HEK293 (cell line): ENCODE data around the gene CC2D1A.

Source experiments
- CTCF ChIA-PET: fragments of 350-600 bp; formaldehyde crosslinking; extraction: SDS; loops from one replicate; lab custom pipeline; 2021; ENCODE audit warnings: antibody characterized with exemption; lab: Yijun Ruan, JAX
- POLR2A ChIA-PET: fragments of 300-600 bp; formaldehyde crosslinking; extraction: SDS; loops from one replicate; lab custom pipeline; 2020; ENCODE audit warnings: antibody characterized with exemption, inconsistent platforms; lab: Yijun Ruan, JAX
- H3K27ac ChIP-seq: fragments of 200-500 bp; sonication (Bioruptor generic); 2 replicates; pipeline ENCODE4 v1.5.1; 2014; ENCODE audit warnings: low read depth, low read length, control low read depth, inconsistent platforms; ENCODE audit errors: extremely low read depth
- H3K36me3 ChIP-seq, 2 experiments: fragments of 200-500 bp in 1 of 2; sonication (Bioruptor generic) in 1 of 2; 1 replicate in 1 of 2; 2 replicates in 1 of 2; pipeline ENCODE4 v1.5.1; 2014 to 2017; ENCODE audit warnings: inconsistent platforms in 2 of 2, low read length in 2 of 2; ENCODE audit not compliant: control insufficient read depth in 2 of 2, insufficient read depth in 1 of 2
- H3K4me1 ChIP-seq: fragments of 200-500 bp; sonication (Bioruptor generic); 2 replicates; pipeline ENCODE4 v1.5.1; 2014; ENCODE audit warnings: mild to moderate bottlenecking, low read length, inconsistent platforms; ENCODE audit not compliant: control insufficient read depth, insufficient read depth
- H3K4me3 ChIP-seq: 2 replicates; pipeline ENCODE4 v1.5.1; 2011; ENCODE audit warnings: low read depth, mild to moderate bottlenecking, control low read depth, low read length, moderate library complexity
- H3K9me3 ChIP-seq: fragments of 200-500 bp; sonication (Bioruptor generic); 2 replicates; pipeline ENCODE4 v1.5.1; 2014; ENCODE audit warnings: low read depth, low read length, inconsistent platforms; ENCODE audit not compliant: control insufficient read depth, insufficient read depth
- IKZF3 ChIP-seq: fragments of 450-650 bp; IDR thresholded peaks from 2 replicates; pipeline ENCODE4 v1.5.0; 2018; ENCODE audit warnings: missing biosample characterization, mild to moderate bottlenecking, missing genetic modification characterization, moderate library complexity
- KLF7 ChIP-seq: fragments of 450-650 bp; formaldehyde crosslinking; IDR thresholded peaks from 2 replicates; pipeline ENCODE4 v1.5.1; 2016; ENCODE audit warnings: missing biosample characterization, missing genetic modification characterization, borderline replicate concordance
- OVOL3 ChIP-seq: fragments of 450-650 bp; formaldehyde crosslinking; IDR thresholded peaks from 2 replicates; pipeline ENCODE4 v1.5.1; 2016; ENCODE audit warnings: missing biosample characterization, missing genetic modification characterization
- SCRT2 ChIP-seq: fragments of 450-650 bp; formaldehyde crosslinking; IDR thresholded peaks from 2 replicates; pipeline ENCODE4 v1.5.1; 2016; ENCODE audit warnings: missing biosample characterization, missing genetic modification characterization
- SP7 ChIP-seq: fragments of 450-650 bp; formaldehyde crosslinking; IDR thresholded peaks from 2 replicates; pipeline ENCODE4 v1.5.1; 2016; ENCODE audit warnings: missing biosample characterization, missing genetic modification characterization
- TRIM28 ChIP-seq: IDR thresholded peaks from 2 replicates; pipeline ENCODE4 v1.6.1; 2011; ENCODE audit warnings: low read length, control low read depth, borderline replicate concordance
- ZBTB21 ChIP-seq: fragments of 450-650 bp; formaldehyde crosslinking; IDR thresholded peaks from 2 replicates; pipeline ENCODE4 v1.5.1; 2017; ENCODE audit warnings: missing biosample characterization, missing genetic modification characterization
- ZNF169 ChIP-seq: fragments of 450-650 bp; formaldehyde crosslinking; IDR thresholded peaks from 2 replicates; pipeline ENCODE4 v1.5.1; 2016; ENCODE audit warnings: missing biosample characterization, missing genetic modification characterization
- ZNF366 ChIP-seq: fragments of 450-650 bp; formaldehyde crosslinking; conservative IDR thresholded peaks from 2 replicates; pipeline ENCODE4 v1.5.1; 2016; ENCODE audit warnings: missing biosample characterization, missing genetic modification characterization
- ZNF530 ChIP-seq: fragments of 450-650 bp; formaldehyde crosslinking; IDR thresholded peaks from 2 replicates; pipeline ENCODE4 v1.5.1; 2016; ENCODE audit warnings: low read depth, missing biosample characterization, missing genetic modification characterization
- ZNF561 ChIP-seq: fragments of 450-650 bp; IDR thresholded peaks from 2 replicates; pipeline ENCODE4 v1.5.1; 2018; ENCODE audit warnings: missing biosample characterization, missing genetic modification characterization, borderline replicate concordance
- ZNF692 ChIP-seq: fragments of 450-650 bp; formaldehyde crosslinking; IDR thresholded peaks from 2 replicates; pipeline ENCODE4 v1.5.1; 2016; ENCODE audit warnings: missing biosample characterization, missing genetic modification characterization
- TF ChIP-seq, protein P1 (sequence below): fragments of 450-650 bp; formaldehyde crosslinking; IDR thresholded peaks from 2 replicates; pipeline ENCODE4 v1.5.1; 2016; ENCODE audit warnings: missing biosample characterization, missing genetic modification characterization
- TF ChIP-seq, protein P2 (sequence below): fragments of 450-650 bp; formaldehyde crosslinking; IDR thresholded peaks from 2 replicates; pipeline ENCODE4 v1.5.1; 2017; ENCODE audit warnings: missing biosample characterization, missing genetic modification characterization
- TF ChIP-seq, protein P3 (sequence below): fragments of 450-650 bp; formaldehyde crosslinking; IDR thresholded peaks from 2 replicates; pipeline ENCODE4 v1.5.1; 2016; ENCODE audit warnings: missing biosample characterization, missing genetic modification characterization
- TF ChIP-seq, protein P4 (sequence below): fragments of 450-650 bp; formaldehyde crosslinking; conservative IDR thresholded peaks from 2 replicates; pipeline ENCODE4 v1.5.1; 2016; ENCODE audit warnings: low read depth, missing biosample characterization, missing genetic modification characterization

The CC2D1A gene

GRCh38 chr19:13870873-13871272, 35.1 kb upstream of the CC2D1A start:
- H3K27ac ChIP-seq = no peak overlapping the region
- CTCF ChIA-PET = interaction anchor here (0.7 to 1.5 kb wide), 3 partner anchors 10 to 152 kb away, joined by 3 to 5 read pairs (median 5); no protein-coding TSS in a partner anchor

GRCh38 chr19:13872339-13872694, 33.7 kb upstream of the CC2D1A start:
- POLR2A ChIA-PET = no interaction called here
- TF ChIP-seq, protein P1, sequence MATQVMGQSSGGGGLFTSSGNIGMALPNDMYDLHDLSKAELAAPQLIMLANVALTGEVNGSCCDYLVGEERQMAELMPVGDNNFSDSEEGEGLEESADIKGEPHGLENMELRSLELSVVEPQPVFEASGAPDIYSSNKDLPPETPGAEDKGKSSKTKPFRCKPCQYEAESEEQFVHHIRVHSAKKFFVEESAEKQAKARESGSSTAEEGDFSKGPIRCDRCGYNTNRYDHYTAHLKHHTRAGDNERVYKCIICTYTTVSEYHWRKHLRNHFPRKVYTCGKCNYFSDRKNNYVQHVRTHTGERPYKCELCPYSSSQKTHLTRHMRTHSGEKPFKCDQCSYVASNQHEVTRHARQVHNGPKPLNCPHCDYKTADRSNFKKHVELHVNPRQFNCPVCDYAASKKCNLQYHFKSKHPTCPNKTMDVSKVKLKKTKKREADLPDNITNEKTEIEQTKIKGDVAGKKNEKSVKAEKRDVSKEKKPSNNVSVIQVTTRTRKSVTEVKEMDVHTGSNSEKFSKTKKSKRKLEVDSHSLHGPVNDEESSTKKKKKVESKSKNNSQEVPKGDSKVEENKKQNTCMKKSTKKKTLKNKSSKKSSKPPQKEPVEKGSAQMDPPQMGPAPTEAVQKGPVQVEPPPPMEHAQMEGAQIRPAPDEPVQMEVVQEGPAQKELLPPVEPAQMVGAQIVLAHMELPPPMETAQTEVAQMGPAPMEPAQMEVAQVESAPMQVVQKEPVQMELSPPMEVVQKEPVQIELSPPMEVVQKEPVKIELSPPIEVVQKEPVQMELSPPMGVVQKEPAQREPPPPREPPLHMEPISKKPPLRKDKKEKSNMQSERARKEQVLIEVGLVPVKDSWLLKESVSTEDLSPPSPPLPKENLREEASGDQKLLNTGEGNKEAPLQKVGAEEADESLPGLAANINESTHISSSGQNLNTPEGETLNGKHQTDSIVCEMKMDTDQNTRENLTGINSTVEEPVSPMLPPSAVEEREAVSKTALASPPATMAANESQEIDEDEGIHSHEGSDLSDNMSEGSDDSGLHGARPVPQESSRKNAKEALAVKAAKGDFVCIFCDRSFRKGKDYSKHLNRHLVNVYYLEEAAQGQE (tag by site-specific recombination) = no peak
- TF ChIP-seq ZNF692 (no peak), KLF7 (tag by site-specific recombination) (no peak), ZNF530 (tag by site-specific recombination) (no peak), OVOL3 (tag by site-specific recombination) (no peak), SP7 (tag by site-specific recombination) (no peak), ZNF366 (tag by site-specific recombination) (no peak)

More at GRCh38 chr19:13870873-13871272, 35.1 kb upstream of the CC2D1A start:
- Histone ChIP-seq H3K4me3 (no peak overlapping the region), H3K4me1 (no peaks in the 10 kb centered on the region), H3K36me3 (no peaks in the 10 kb centered on the region; a peak in 1 of 3 replicates), H3K9me3 (no peaks in the 10 kb centered on the region)
- POLR2A ChIA-PET = interaction anchor here (0.6 kb wide), 1 partner anchor 90 kb away, joined by 3 read pairs; no protein-coding TSS in a partner anchor
- TF ChIP-seq SCRT2 (tag by site-specific recombination) (no peak), ZBTB21 (tag by site-specific recombination) (no peak), ZNF561 (tag by site-specific recombination) (no peak), IKZF3 (tag by site-specific recombination) (no peak), TRIM28 (no peak), ZNF169 (tag by site-specific recombination) (no peak)
- TF ChIP-seq, protein P2, sequence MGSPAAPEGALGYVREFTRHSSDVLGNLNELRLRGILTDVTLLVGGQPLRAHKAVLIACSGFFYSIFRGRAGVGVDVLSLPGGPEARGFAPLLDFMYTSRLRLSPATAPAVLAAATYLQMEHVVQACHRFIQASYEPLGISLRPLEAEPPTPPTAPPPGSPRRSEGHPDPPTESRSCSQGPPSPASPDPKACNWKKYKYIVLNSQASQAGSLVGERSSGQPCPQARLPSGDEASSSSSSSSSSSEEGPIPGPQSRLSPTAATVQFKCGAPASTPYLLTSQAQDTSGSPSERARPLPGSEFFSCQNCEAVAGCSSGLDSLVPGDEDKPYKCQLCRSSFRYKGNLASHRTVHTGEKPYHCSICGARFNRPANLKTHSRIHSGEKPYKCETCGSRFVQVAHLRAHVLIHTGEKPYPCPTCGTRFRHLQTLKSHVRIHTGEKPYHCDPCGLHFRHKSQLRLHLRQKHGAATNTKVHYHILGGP (tag by site-specific recombination) = no peak
- TF ChIP-seq, protein P3, sequence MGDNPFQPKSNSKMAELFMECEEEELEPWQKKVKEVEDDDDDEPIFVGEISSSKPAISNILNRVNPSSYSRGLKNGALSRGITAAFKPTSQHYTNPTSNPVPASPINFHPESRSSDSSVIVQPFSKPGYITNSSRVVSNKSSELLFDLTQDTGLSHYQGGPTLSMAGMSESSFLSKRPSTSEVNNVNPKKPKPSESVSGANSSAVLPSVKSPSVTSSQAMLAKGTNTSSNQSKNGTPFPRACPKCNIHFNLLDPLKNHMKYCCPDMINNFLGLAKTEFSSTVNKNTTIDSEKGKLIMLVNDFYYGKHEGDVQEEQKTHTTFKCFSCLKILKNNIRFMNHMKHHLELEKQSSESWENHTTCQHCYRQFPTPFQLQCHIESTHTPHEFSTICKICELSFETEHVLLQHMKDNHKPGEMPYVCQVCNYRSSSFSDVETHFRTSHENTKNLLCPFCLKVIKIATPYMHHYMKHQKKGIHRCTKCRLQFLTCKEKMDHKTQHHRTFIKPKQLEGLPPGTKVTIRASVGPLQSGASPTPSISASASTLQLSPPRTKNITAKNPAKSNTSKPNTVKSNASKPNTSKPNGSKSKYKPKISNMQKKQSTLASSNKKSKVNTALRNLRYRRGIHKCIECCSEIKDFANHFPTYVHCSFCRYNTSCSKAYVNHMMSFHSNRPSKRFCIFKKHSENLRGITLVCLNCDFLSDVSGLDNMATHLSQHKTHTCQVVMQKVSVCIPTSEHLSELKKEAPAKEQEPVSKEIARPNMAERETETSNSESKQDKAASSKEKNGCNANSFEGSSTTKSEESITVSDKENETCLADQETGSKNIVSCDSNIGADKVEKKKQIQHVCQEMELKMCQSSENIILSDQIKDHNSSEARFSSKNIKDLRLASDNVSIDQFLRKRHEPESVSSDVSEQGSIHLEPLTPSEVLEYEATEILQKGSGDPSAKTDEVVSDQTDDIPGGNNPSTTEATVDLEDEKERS (tag by site-specific recombination) = no peak
- TF ChIP-seq, protein P4, sequence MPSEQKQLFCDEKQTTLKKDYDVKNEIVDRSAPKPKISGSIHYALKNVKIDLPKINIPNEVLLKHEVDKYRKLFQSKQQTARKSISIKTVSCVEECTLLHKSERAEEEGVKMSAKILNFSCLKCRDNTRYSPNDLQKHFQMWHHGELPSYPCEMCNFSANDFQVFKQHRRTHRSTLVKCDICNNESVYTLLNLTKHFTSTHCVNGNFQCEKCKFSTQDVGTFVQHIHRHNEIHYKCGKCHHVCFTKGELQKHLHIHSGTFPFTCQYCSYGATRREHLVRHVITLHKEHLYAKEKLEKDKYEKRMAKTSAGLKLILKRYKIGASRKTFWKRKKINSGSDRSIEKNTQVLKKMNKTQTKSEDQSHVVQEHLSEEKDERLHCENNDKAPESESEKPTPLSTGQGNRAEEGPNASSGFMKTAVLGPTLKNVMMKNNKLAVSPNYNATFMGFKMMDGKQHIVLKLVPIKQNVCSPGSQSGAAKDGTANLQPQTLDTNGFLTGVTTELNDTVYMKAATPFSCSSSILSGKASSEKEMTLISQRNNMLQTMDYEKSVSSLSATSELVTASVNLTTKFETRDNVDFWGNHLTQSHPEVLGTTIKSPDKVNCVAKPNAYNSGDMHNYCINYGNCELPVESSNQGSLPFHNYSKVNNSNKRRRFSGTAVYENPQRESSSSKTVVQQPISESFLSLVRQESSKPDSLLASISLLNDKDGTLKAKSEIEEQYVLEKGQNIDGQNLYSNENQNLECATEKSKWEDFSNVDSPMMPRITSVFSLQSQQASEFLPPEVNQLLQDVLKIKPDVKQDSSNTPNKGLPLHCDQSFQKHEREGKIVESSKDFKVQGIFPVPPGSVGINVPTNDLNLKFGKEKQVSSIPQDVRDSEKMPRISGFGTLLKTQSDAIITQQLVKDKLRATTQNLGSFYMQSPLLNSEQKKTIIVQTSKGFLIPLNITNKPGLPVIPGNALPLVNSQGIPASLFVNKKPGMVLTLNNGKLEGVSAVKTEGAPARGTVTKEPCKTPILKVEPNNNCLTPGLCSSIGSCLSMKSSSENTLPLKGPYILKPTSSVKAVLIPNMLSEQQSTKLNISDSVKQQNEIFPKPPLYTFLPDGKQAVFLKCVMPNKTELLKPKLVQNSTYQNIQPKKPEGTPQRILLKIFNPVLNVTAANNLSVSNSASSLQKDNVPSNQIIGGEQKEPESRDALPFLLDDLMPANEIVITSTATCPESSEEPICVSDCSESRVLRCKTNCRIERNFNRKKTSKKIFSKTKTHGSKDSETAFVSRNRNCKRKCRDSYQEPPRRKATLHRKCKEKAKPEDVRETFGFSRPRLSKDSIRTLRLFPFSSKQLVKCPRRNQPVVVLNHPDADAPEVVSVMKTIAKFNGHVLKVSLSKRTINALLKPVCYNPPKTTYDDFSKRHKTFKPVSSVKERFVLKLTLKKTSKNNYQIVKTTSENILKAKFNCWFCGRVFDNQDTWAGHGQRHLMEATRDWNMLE (tag by site-specific recombination) = no peak
- TF ChIP-seq, all 188 proteins: peak for 0

More at GRCh38 chr19:13872339-13872694, 33.7 kb upstream of the CC2D1A start:
- Histone ChIP-seq H3K9me3 (no peaks in the 10 kb centered on the region), H3K4me1 (no peaks in the 10 kb centered on the region), H3K36me3 (no peaks in the 10 kb centered on the region; a peak in 1 of 3 replicates), H3K4me3 (no peak overlapping the region), H3K27ac (no peak overlapping the region)
- CTCF ChIA-PET = interaction anchor here (0.6 to 1.5 kb wide), 4 partner anchors 9 to 203 kb away, joined by 3 to 5 read pairs (median 4); no protein-coding TSS in a partner anchor
